EH (cell line): Measurements from ENCODE around the gene BBOX1.
"Not testable (repeated sequence)": the region's sequence is repeated elsewhere in the genome, so short reads cannot be mapped to it uniquely, and the experiment has no call there.

Experiments
- DNase-seq: peaks from one replicate; pipeline ENCODE4 v3.0.0-alpha.2; 2015; ENCODE audit warnings: low read depth

BBOX1 gene, protein sequence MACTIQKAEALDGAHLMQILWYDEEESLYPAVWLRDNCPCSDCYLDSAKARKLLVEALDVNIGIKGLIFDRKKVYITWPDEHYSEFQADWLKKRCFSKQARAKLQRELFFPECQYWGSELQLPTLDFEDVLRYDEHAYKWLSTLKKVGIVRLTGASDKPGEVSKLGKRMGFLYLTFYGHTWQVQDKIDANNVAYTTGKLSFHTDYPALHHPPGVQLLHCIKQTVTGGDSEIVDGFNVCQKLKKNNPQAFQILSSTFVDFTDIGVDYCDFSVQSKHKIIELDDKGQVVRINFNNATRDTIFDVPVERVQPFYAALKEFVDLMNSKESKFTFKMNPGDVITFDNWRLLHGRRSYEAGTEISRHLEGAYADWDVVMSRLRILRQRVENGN

DNA sequence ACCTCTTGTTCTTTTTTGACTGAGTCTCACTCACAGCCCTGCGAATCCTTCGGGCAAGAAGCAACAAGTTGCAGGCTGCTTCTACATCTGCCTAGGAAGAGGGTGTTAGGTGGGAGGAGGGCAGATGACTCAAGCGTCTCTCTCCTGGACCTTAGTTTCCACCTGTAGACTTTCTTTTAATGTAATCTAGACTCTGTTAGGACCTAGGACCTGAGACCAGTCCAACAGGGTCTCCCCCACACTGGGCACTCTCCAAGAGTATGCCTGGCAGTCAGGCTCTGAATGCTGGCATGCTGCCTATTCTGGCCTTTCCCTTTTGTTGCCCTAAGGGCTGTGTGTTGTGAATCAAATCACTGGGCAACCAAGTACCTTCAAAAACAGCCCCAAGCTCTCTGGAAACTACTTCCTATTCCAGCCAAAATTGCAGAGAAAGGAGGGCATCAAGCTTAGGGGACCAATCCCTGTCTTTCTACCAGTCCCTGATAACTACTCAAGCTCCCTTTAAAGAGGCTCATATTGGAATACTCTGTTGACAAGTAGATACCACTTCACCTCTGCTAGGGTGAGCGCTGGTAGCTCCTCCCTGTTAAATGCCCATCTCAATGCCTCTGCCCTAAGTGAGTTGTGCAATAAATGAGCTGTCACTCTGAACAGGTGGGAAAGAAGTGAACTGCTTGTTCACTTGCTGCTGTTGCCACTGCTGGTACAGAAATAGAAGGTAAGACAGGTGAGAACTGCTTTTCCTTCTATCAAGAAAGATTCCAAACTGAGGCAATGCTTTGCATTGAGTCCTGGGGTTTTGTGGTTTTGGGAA is at the start of gene BBOX1:
Gene BBOX1 (plus strand): TSS at position 514 of the 814 bp plus-strand sequence. CDS start 14,616 bp downstream, outside the sequence.
- no peak for DNase-seq

DNA sequence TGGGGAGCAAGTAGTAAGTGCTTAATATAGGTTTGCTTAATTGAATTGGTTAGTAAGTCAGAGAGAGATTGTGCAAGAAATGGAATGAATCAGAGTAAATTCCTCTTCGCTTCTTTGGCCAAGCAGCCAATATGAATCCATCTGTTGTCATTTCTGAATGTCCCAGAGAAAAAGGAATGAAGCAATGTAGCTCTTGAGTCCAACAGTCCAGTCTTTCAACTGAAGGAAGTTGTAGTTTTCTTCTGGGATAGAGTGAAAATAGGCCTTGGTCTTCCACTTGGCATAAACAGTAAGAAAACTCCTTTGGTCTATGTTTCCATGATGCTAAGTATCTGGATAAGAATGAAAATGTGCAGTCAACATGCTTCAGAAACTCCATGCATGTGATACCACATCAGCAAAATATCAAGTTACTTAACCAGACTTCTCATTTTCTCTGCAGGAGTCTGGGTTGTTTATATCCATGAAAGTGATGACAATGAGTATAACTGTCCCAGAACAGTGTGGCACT is 48.5 kb upstream of the BBOX1 start:
- DNase-seq = peak; percentile 90

DNA sequence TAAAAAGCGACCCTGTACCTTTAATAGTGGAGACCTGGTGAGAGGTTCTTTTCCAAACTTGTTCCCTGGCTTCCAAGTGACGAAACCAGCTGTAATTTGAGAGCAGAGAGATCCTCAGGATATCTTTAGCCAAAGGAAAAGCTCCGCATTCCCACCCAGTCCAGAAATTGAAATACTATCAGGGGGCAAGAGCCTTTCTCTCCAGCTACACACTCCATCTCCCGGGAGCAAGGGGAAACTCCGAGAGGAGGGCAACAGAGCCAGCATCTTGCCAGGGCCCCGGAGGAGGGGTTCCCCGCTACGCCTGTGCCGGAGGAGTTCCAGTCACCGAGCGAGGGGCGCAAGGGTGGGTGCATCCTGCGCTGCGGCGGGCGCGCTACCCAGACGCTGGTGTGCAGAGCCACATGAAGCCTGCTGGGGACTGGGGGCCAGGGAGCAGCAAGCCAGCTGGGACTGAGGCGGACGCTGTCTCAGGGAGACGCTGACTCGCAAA is 46.6 kb upstream of the BBOX1 start, which contains the start of gene FIBIN:
Gene FIBIN (plus strand): TSS at position 148 of the 493 bp plus-strand sequence. CDS start 415 bp downstream, outside the sequence.
- DNase-seq = peak; percentile 70

DNA sequence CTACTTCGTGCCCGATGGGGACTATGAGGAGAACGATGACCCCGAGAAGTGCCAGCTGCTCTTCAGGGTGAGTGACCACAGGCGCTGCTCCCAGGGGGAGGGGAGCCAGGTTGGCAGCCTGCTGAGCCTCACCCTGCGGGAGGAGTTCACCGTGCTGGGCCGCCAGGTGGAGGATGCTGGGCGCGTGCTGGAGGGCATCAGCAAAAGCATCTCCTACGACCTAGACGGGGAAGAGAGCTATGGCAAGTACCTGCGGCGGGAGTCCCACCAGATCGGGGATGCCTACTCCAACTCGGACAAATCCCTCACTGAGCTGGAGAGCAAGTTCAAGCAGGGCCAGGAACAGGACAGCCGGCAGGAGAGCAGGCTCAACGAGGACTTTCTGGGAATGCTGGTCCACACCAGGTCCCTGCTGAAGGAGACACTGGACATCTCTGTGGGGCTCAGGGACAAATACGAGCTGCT is 46.0 kb upstream of the BBOX1 start:
- no peak for DNase-seq

DNA sequence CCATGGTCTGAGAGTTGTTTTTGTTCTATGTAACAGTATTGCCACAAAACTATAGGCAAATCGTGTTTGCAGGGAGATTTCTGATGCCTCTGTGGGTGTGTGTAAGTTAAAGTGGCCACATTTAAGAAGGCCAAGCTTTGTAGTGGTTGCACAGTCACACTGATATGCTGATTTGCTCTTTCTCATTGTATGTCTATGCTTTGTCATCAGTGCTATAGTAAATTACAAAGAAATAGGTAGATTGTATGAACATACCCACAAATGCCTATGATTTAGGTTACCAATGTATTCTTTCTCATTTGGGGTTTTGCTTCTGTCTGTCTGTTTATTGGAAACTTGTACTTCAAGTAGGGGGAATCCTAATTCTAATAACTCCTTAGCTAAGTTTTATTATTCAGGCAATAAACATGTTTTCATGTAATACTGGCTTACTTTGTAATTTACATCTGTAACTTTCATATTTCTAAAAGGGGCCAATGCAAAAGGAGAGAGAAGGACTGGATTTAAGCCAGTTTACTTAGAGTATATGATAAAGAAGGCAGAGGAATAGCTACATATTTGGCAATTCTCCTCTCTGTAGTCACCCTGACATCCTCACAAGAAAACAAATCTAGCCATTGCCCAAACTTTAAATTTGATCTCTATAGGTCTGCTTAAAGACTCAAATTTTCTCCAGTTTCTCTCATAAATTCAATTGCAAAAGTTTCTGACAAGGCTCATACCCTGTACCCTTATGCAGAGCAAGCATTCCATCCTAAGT is 44.7 kb upstream of the BBOX1 start:
- peak; percentile 11 for DNase-seq

DNA sequence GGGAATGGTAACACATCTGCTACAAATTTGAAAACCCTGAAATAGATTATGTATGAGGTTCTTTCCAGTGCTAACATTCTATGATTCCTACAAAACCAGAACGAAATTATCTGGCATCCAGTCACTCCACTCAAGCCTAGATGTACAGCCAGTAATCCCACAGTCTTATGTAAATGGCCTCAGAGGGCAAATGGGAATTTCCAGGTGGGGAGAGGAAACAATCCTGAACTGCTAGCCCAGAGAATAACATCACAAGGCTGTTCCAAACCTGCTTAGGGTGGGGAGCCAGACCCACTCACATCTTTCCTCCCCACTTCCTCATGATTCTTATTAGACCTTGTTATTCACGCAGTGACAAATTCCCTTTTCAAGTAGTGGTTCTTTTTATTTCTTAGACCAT is 43.2 kb upstream of the BBOX1 start:
- DNase-seq = no peak

DNA sequence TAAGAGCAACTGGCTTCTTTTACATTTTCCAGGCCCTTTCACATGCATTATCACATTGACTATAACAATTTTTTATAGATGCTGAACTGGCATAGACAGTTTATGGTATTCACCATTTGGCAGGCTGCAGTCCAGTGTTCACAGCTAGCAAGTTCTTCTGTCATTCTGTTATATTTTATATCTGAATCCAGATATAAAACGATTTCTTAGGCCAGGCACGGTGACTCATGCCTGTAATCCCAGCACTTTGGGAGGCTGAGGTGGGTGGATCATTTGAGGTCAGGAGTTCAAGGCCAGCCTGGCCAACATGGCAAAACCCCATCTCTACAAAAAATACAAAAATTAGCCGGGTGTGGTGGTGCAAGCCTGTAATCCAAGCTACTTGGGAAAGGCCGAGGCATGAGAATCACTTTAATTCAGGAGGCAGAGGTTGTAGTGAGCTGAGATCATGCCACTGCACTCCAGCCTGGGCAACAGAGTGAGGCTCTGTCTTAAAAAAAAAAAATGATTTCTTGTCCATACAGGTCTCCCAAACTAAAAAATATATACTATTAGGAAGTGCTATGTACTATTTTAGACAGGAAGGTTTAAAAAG is 39.4 kb upstream of the BBOX1 start:
- not testable (repeated sequence) for DNase-seq

DNA sequence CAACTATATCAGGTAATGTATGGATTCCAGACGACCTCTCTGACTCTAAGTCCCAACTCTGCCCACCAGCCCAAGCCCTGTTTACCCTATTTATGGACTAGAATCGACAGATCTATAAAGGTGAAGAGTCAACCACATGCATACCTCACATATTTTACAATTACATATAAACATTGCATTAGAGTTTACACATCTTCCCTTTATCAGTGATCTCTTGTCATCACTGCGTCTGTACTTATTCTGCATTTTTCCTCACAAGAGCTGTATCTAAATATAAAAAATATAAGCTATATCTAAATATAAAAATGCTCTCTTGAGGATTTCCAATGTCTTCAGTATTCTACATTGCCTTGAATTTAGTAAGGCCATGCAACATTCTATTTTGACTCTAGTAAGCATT is 38.2 kb upstream of the BBOX1 start:
- DNase-seq = no peak

DNA sequence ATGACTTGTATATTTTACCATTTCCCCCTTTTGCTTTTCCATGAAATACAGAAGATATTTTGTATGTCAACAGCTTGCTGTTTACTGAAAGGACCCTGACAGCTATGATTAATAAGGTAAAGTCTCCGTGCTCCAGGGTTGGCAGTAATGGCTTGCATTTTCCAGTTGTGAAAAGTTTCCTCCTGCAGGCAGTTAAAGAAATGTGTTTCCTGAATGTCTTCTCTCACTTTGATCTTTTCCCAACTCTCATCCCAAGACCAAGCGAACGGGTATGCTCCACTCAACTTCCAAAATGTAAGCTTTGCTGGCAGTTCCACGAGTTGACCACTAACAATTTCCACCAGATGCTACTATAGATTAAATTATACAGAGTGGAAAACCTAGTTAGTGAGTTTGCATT is 37.8 kb upstream of the BBOX1 start:
- no peak for DNase-seq

DNA sequence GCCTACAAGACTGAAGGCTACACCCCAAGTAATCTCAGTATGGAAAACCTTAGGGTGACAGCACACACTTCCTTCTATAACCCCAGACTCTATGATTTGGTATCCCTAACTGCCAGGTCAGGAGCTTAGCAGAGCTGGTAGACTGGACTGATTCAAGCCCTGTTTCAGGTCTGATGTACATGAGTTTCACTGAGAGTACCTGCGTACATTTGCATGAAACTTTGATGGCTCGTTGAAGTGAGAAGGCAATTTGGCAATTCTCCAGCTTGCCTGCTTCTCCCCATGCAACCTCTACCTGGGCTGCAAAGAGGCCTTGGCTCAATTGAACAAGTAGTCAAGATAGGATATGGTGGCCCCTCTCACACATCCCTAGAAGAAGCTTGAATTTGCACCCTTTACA is 36.5 kb upstream of the BBOX1 start:
- no peak for DNase-seq

DNA sequence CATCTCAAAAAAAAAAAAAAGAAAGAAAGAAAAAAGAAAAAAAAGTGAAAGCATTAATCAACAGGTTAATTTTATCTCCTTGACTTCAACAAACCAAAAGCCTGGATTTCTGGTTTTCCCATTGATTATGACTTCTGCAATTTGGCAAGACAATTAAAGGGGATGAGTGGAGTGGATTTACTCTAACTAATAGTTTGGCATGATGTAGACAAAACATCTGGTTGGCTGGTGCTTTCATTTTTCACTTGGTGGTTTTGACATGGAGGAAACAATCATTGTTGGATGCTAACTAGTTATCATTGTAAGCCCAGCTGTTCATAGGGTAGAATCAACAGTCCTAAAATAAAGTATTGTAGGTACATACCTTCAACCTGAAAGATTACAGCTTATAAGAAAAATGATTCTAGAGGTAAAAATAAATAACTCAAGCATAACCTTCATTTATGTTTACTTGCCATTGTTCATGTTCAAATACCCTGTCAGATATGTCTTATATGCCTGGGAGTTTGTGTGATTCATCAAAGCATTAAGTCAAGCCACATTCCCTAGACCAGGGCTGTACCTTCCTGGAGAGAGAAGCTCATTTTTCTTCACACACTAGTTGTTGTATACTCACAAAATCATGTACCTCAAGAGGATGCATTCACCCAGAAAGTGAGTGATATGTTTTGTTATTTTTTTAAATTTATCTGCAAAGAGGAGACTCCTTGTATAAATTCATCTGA is 31.6 kb upstream of the BBOX1 start:
- DNase-seq = no peak

DNA sequence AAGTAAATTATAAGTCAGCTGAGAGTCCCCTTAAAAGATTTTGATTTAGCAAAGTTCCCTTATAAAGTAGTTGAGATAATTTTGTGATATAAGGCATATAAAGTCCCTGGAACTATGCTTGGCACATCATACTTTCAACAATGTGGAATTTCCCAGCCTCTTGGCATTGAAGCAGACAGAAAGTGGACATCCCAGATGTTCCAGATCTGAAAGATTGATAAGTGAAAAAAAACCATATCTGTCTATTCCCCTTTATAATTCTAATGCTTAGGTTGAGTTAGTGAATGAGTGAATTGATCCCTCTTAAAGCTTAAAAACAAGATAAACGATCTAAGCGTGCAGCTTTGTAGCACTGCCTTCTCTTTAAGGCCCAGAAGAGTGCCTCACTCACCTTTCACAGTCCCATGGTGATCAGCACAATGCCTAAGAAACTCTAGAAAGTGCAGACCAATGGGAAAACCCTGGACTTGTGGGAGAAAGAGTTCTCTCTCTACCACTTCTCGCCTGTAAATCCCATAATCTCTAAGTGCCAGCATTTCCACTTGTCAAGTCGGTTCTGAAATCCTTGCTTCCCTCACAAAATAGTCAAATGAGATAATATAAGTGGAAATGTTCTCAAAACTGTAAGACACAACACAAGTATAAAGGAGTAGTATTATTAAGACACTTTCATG is 28.9 kb upstream of the BBOX1 start:
- no peak for DNase-seq

DNA sequence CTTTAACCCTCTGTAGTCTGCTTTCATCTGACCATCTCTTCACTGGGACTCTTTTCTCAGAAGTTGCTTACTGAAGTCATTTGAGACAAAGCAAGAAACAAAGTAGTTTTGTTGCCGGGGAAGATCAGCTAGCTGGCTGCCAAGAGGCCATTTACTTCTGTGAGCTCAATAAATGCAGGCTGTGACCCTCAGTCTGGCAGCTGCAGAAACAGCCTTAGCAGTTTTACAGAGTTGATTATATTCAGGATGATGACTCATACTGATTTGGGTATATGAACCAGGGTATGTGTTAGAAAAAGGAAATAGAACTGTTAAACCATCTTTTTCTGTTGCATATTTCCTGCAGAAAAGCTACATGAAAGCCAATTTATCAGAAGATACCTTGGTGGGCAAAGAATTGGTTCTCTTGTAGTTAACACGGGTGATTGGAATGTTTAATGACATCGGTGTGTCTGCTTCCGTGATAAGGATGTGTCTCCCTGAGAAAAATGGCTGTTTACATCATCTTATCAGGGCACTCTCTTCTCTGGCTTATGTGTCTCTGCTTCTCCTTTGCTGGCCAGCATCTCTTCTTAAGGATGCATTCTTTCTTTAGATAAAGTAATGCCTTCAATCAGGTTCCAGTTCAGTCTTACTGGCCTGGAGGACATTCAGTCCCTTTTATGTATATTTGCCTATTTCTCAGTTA is 28.2 kb upstream of the BBOX1 start:
- peak; percentile 75 for DNase-seq

DNA sequence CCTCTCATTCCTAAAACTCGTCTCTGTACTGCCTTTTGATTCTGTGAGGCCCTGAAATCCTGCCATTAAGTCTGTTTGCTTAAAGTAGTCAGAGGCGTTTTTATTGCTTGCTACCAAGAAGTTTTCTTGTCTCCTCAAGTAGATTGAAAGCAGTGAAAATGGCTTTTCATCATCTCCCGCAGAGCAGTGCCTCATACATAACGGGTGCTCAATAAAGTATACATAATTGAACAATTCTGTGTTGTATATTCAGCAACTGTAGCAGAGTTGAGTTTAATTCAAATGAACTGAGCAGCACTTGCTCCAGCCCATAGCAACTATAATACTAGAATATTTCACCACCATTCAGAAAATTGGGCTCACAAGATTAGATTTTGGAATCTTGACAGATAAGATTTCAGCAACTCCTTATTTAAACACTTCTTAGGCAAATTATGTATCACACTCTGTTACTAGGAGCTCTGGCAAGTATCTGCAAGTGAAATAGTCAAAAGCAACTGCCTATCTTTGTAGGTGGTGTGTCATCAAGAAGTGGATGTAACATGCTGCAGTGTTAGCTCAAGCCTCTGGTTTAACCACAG is 26.7 kb upstream of the BBOX1 start:
- peak; percentile 37 for DNase-seq

DNA sequence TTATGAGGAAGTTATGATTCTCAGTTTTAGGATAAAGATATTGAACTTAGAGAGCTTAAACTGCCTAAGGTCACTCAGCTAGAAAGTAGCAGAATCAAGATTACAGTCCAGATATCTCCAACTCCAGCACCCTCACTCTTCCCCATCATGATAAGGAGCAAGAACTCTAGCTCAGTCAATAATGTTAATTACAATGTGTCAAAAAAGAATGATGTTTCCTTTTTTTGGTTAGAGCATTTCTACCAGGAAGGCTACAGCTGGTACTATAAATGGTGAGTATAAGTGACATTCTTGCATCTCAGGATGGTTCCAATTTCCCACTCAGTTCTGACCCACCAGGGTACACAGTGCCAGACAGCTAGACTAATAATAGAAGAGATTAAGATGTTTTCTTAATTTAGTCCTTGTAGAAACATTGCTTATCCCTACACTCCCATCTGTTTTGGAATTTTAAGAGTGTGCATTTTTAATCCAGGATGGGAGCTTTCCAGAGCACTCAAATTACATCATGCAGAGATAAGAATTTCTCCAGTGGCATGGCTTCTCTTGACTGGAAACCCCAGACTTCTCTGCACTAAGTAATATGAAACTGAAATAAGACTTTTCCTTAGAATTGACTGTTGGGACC is 21.6 kb upstream of the BBOX1 start:
- DNase-seq = peak; percentile 36

DNA sequence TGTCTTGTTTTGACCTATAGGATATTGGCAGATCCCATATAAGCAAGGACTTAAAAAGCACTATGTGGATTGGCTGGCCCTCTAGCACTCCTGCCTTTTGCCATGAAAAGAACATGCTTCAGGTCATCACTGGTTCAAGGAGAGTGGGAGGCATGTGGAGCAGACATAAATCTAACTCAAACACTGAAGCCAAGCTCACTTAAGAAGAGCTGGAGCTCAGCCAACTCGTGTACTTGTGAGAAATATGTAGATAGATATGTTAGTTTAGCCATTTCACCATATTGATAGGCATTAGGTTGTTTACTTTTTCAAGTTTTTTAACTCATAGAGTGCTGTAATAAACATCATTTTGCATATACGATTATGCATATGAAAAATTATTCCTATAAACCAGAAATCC is 19.9 kb upstream of the BBOX1 start:
- DNase-seq = no peak

DNA sequence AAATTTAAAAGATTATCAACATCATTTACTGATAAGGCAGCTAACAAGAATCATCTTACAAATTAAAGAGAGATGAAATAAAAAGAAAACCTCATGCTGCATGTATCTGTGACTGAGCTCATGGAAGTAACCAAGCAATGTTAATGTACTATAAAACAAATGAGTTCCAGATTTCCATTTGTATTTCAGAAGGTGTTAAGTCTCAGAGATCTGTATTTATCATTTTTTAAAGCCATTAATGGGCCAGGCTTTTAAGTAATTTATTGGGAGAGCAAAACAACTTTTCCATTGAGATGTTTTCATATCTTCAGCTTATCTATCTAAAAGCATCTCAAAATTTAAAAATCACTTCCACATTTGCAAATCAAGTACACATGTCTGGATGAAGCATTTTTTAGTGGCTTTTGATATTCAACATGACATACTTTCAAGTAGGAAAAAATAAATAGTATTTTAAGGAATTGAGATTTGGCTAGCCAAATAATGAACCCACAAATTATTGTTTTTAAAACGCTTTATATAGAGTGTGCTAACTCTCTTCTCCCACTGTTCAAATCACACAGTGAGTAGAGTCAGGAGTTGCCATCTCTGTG is 17.9 kb upstream of the BBOX1 start:
- DNase-seq = no peak

DNA sequence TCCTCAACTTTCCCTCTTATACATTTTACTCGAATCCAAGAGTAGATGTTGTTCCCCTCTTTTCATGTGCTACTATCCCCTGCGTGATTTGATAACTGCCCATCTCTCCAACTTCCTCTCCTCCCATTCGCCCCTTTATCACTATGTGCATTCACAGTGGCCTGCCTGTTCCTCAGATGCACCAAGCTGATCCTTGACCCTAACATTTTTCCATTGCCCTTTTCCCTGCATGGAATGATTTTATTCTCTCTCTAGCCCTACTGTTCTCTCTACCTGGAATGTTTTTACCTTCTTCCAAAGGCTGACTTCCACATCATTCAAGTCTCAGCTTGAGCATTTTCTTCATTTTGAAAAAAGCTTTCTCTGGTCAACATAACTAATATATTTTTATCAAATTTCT is 15.8 kb upstream of the BBOX1 start:
- DNase-seq = no peak
